Hepatocyte (in vitro differentiated cells): ENCODE measurements around the gene LYRM4.

Source experiments
- EZH2 ChIP-seq: fragments of 200-600 bp; sonication (generic); IDR thresholded peaks from 2 replicates; pipeline ENCODE4 v1.6.1; 2016; ENCODE audit warnings: antibody characterized with exemption, mild to moderate bottlenecking, borderline replicate concordance
- TF ChIP-seq, protein P1 (sequence below): fragments of 200-600 bp; sonication (generic); IDR thresholded peaks from 2 replicates; pipeline ENCODE4 v1.5.1; 2016; ENCODE audit warnings: antibody characterized with exemption, mild to moderate bottlenecking; ENCODE audit not compliant: poor library complexity

DNA sequence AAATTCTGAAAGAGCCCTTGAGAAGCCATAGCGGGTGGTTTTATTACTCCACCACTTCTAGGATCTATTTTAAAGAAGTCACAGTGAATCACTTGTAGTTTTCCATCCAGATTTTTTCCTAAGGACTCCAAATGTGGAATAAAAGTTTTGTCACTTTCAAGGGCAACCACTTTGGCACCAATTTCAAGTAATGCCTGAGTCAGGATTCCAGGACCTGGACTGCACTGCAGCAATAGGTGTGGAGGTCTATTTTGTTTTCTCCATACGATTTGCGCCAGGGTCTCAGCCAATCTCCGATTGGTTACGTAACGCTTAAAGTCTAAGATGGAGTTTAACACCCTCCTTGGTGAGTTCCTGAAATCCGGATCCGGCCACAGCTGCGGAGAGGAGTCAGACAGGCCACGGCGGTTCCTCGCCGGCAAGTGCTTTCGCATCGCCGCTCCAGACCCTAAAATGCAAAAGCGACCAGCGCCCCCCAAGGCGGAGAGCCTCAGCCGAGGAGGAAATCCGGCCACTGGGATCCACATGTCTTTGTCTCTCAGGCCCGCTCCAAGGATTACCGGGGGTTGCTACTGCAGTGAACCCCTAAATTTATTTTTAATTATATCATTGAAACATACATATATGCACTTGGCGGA lies 194.2 kb downstream of the LYRM4 start:
- TF ChIP-seq EZH2, result no peak
- TF ChIP-seq, protein P1, sequence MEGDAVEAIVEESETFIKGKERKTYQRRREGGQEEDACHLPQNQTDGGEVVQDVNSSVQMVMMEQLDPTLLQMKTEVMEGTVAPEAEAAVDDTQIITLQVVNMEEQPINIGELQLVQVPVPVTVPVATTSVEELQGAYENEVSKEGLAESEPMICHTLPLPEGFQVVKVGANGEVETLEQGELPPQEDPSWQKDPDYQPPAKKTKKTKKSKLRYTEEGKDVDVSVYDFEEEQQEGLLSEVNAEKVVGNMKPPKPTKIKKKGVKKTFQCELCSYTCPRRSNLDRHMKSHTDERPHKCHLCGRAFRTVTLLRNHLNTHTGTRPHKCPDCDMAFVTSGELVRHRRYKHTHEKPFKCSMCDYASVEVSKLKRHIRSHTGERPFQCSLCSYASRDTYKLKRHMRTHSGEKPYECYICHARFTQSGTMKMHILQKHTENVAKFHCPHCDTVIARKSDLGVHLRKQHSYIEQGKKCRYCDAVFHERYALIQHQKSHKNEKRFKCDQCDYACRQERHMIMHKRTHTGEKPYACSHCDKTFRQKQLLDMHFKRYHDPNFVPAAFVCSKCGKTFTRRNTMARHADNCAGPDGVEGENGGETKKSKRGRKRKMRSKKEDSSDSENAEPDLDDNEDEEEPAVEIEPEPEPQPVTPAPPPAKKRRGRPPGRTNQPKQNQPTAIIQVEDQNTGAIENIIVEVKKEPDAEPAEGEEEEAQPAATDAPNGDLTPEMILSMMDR, result no peak
